ENCODE results near the gene ATP1B2.
A peak's percentile ranks its signal among the peaks of the same experiment; 100 is the strongest.

ATP1B2 gene

DNA sequence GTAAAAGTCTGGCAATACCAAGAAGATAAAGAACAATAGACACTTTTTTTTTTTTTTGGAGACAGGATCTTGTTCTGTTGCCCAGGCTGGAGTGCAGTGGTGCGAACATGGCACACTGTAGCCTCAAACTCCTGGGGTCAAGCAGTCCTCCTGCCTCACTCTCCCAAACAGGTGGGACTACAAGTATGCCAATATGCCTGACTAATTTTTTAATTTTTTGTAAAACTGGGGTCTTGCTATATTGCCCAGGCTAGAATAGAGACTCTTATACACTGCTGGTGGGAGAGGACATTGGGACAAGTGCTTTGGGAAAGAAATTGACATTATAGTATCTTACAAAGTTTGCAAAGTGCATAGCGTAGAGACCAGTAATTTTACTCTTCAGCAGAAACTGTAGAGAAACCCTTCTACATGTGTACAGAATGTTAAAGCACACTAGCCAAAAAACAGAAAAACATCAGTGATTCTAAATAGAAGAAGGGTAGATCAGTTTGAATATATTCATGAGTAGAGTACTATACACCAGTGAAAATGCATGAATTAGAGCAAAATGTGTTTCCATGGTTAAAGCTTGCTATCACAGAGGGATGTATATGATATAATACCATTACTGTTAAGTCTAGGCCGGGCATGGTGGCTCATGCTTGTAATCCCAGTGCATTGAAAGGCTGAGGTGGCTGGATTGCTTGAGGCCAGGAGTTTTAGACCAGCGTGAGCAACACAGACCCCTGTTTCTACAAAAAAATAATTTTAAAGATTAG lies 47.3 kb downstream of the ATP1B2 start:
- no peak for FAIRE-seq
- TF ChIP-seq CTCF (IDR thresholded peaks at IDR 0.05; ENCODE audit: insufficient read depth, missing control alignments): no peak
- no peak for DNase-seq (ENCODE audit: insufficient read length, low spot score)

DNA sequence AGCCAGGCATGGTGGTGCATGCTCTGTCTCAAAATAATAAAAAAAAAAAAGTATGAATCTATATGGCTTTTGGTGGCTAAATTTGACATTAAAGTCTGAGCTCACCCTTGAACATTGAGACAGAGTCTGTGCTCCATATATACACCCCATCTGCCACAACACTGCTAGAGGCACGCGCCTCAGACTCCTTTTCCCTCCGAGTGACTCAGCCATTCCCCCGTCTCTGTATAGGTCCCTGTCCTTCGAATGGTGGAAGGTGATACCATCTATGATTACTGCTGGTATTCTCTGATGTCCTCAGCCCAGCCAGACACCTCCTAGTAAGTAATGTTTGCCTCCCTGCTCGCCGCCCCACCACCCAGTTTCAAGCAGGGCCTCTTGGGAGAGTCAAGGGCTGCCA lies 49.8 kb downstream of the ATP1B2 start:
- no peak for DNase-seq (ENCODE audit: insufficient read length, low spot score)
- TF ChIP-seq CTCF (IDR thresholded peaks at IDR 0.05; ENCODE audit: insufficient read depth, missing control alignments): no peak
- FAIRE-seq: no peak

GRCh38 chr17:7701681-7702080 lies 51.0 kb downstream of the ATP1B2 start:
- FAIRE-seq (no peak), DNase-seq (ENCODE audit: insufficient read length, low spot score) (no peak)
- no peak for TF ChIP-seq CTCF (IDR thresholded peaks at IDR 0.05; ENCODE audit: insufficient read depth, missing control alignments)

DNA sequence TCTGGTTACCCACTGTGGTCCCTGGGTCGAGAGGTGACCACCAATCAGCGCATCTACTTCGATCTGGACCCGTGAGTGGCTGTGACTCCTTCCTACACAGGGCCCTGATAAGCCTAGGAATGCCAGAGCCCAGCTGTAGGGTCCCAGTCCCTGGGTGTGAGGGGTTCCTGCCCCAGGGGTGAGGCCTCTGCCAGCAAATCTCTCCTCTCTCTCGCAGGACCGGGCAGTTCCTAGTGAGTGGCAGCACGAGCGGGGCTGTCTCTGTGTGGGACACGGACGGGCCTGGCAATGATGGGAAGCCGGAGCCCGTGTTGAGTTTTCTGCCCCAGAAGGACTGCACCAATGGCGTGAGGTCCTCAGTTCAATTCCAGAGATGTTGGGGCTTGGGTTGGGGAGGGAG lies 52.0 kb downstream of the ATP1B2 start:
- no peak for TF ChIP-seq CTCF (IDR thresholded peaks at IDR 0.05; ENCODE audit: insufficient read depth, missing control alignments)
- DNase-seq (ENCODE audit: insufficient read length, low spot score) (no peak), FAIRE-seq (no peak)

GRCh38 chr17:7703584-7704479 lies 53.1 kb downstream of the ATP1B2 start:
- no peak for FAIRE-seq
- DNase-seq (ENCODE audit: insufficient read length, low spot score): no peak
- TF ChIP-seq CTCF (IDR thresholded peaks at IDR 0.05; ENCODE audit: insufficient read depth, missing control alignments): no peak

DNA sequence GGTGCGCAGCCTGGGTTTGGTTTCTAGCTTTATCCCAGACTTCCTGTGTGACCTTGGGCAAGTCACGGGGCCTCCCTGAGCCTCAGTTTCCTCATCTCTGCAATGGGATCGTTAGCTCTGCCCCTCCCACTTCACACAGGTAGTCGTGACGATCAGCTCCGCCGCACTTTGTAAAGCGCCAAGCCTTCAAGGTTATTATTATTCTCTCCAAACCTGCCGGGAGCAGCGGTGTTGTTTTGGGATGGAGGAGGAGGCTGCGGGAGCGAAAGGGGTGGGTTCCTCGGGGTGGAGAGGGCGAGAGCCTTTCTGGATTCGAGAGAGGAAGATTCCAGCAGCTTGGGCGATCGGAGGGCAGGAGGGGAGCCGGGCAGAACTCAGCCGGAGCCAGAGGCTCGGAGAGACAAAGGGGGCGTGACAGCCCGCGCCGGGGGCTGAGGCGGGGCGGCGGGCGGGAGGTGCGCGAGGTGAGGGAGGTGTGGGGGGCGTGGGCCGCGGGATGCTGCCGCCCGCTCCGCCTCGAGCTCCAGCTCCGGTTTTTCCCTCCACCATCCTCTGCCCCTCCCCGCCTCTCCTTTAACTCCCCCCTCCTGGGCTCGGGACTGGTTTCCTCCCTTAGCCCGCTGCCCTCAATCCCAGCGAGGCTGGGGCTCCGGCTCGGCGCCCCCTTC lies 54.0 kb downstream of the ATP1B2 start, which contains the start of gene EFNB3:
Gene EFNB3, plus strand, starts transcription at position 602 of the 668 bp plus-strand sequence. CDS start 397 bp downstream, outside the sequence.
- no peak for FAIRE-seq
- DNase-seq (ENCODE audit: insufficient read length, low spot score): peak; percentile 48
- no peak for TF ChIP-seq CTCF (IDR thresholded peaks at IDR 0.05; ENCODE audit: insufficient read depth, missing control alignments)
